CD4-positive, alpha-beta T cell treated with Interleukin-6 for 4 hours (primary cell): Measurements from ENCODE around the gene SPOP.
"Not testable (repeated sequence)": the region's sequence is repeated elsewhere in the genome, so short reads cannot be mapped to it uniquely, and the experiment has no call there.

Source experiments
- DNase-seq: peaks from one replicate; pipeline ENCODE4 v3.0.0-alpha.2; 2020; ENCODE audit warnings: mixed read lengths

The SPOP gene

GRCh38 chr17:49677933-49678847, at the start of gene SPOP:
Gene SPOP (minus strand): TSS chr17:49678097. CDS start chr17:49622810, 55,287 bp downstream.
- peak; percentile 99 for DNase-seq

GRCh38 chr17:49727380-49727779, 49.5 kb upstream of the SPOP start:
- DNase-seq = no peak

- no peak for DNase-seq
Measured at GRCh38 chr17:49725452-49726130, 47.7 kb upstream of the SPOP start.

- not testable (repeated sequence) for DNase-seq
Measured at GRCh38 chr17:49724552-49724951, 46.7 kb upstream of the SPOP start.

GRCh38 chr17:49723423-49723822, 45.5 kb upstream of the SPOP start:
- no peak for DNase-seq

GRCh38 chr17:49722066-49722465, 44.2 kb upstream of the SPOP start:
- no peak for DNase-seq

- peak; percentile 27 for DNase-seq
Measured at GRCh38 chr17:49717371-49717861, 39.5 kb upstream of the SPOP start.

GRCh38 chr17:49716668-49717364, 38.9 kb upstream of the SPOP start:
- DNase-seq = no peak

GRCh38 chr17:49715717-49716279, 37.9 kb upstream of the SPOP start:
- DNase-seq = peak; percentile 28

GRCh38 chr17:49715216-49715615, 37.3 kb upstream of the SPOP start:
- DNase-seq = peak; percentile 53

- peak; percentile 24 for DNase-seq
Measured at GRCh38 chr17:49708515-49709183, 30.8 kb upstream of the SPOP start.

- DNase-seq = peak; percentile 100
Measured at GRCh38 chr17:49707608-49708514, 30.0 kb upstream of the SPOP start, which contains the start of gene SLC35B1. Gene SLC35B1 (minus strand): TSS chr17:49707964. CDS start chr17:49707833, 131 bp downstream.

- peak; percentile 49 for DNase-seq
Measured at GRCh38 chr17:49707246-49707607, 29.3 kb upstream of the SPOP start.

GRCh38 chr17:49705254-49705653, 27.4 kb upstream of the SPOP start:
- no peak for DNase-seq

- no peak for DNase-seq
Measured at GRCh38 chr17:49703557-49704277, 25.8 kb upstream of the SPOP start.

GRCh38 chr17:49700960-49701359, 23.1 kb upstream of the SPOP start:
- DNase-seq = no peak

GRCh38 chr17:49699966-49700575, 22.2 kb upstream of the SPOP start:
- DNase-seq = no peak

- DNase-seq = no peak
Measured at GRCh38 chr17:49698005-49698404, 20.1 kb upstream of the SPOP start.

- peak; percentile 43 for DNase-seq
Measured at GRCh38 chr17:49696233-49696761, 18.4 kb upstream of the SPOP start.
